Occipital lobe (tissue), 2 donors: ENCODE results near the gene TCF7. TPM values are rescaled to one million over a fixed set of nuclear protein-coding genes. Genes with fewer than 3 reads are reported as not detected.
A peak's percentile ranks its signal among the peaks of the same experiment; 100 is the strongest.

ENCODE experiments used
- DNase-seq: peaks from one replicate; lab custom pipeline; 2025; lab: John Stamatoyannopoulos, UW
- total RNA-seq: library from RNA; depleted of rRNA; stranded (reverse); fragments of >200 nt; gene quantifications from one replicate; pipeline ENCODE4 v1.2.3, GENCODE V29; 2014

The TCF7 gene
- total RNA-seq, 1 donor from 2014 or later, result not detected

DNA sequence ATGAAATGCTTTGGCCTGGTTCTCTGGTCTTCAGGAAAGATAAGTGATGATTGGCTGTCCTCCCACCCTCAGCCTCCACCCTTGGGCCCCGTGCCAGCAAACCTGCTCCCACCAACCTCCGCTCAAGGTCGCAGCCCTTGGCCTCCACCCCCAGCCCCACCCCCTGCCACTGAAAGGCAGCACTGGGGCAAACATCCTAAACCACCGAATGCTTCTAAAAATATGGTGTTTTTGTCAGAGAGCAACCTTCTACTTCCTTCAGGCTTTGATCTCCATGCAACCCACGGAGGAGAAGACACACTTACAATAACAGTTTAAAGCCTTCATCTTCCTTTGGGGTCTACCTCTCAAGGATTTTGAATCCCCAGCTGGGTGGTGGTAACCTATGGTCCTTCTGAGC lies 24.0 kb upstream of the TCF7 start:
- DNase-seq, result no peak

DNA sequence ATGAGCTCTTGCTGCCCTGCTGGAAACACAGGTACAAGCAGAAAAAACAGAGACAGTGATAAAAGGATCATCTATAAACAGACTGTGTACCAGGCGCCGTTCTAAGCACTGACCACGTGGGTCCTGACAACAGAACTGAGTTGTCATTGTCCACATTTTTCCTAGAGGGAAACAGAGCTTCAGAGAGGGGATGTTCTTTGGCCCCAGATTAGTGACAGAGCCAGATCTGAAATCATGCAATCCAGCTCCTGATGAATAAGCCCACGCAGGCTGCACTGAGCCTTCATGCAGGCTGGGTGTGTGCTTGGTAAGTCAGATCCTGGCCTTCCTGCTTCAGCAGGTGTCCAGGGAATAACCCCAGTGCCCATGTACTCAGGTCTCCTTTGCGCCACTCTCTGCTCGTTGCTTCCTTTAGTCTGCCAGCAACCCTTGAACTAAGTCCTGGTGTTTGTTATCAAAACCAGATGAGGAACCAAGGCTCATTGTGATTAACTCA lies 22.8 kb upstream of the TCF7 start:
- no peak for DNase-seq

DNA sequence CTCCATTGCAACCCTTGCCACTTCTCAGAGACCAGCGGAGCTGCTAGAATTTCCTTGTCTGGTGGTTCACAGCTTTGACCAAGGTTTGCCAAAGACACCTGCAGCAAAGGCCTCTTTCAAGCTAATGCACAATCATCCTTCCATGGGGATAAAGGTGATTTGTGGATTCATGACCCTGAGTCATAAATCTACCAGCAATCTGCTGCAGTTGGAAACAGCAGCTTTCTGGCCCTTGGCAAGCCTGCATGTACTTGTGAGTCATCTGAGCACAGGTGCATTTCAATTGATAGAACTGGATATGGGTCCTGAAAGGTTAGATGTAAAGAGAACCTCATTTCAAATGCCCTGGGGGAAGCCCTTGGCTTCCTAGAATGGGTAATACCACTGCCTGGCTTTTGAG lies 21.6 kb upstream of the TCF7 start:
- no peak for DNase-seq

DNA sequence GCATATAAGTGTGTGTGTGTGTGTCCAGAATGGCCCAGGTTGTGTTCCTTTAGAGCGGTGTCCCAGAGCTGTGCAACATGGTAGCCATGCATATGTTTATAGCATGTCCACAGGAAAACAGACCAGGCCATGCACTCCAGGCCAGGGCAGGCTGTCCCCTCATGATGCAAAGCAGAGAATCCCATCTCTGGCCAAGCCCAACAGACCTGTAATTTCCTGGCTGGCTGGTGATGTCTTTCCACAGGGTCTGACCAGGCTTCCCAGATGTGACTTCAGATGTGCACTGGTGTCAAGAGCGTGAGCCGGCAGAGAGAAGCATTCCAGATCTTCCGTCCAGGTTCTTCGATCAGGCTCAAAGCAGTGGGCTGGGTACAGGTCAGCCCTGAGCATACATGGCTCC lies 21.1 kb upstream of the TCF7 start:
- no peak for DNase-seq

DNA sequence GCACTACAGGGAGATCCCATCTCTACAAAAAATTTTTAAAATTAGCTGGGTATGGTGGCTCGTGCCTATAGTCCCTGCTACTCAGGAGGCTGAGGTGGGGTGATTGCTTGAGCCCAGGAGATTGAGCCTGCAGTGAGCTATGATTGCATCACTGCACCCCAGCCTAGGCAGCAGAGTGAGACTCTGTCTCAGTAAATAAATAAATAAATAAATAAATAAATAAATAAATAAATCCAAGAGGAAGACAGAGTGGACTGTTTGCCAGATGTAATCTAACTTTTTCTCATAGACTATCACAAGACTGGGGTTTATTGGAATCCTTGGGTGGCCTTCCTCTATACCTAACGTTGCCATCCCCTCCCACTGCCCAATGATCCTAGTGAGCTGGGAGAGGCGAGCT lies 19.2 kb upstream of the TCF7 start:
- DNase-seq, result no peak

DNA sequence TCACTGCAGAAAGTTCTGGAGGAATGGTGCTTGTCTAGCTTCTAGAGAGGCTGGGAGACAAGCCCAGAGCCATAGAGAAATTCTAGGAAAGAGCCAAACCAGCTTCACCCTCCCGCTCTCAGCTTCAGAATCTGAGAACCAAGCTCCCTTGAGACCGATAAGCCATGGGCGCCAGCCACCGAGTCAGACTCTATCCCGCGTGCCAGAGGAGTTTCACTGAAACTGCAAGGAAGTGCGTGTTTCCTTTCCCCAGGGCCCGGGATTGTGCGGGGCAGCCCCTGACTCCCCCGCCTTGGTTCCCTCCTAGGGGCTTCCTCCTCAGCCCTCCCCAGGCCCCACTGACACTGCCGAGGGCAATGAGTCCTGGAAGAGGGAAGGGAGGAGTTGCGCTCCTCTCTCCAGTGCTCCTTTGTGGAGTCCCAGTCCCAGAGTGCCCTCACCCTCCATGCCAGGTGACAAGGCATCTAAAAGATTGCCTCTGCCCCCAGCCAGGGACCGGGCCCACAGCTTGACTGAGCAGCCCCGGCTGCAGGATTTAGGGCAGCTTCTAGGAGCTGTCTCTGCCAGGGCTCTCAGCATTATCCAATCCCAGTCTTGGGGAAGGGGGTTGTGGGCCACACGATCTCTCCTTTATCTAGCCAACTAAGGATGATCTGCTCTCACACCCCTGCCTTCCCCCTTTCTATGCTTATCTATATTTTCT lies 18.4 kb upstream of the TCF7 start:
- DNase-seq, result no peak

DNA sequence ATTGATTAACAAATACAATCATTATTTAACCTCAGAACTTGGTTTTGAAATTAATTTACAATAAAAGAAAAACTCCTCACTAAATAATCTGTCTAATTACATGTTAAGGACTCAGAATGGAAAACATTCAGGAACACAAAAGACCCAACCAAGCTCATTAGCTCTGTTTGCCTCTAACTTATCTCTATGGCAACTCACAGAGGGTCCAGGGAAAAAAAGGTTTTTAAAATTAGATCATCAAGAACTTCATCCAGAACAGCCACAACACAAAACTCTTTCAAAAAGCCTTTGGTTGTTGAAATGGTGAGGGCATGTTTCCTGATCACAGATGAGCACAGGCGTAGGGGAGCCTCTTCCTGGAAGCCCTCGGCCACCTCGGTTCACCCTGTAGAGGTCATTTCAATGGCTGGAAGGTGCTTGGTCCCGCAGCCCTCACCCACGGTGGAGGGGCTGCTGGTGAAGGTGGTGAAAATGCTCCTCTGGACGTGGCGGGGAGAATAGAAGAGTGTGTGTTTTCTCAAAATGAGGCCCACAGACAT lies 17.2 kb upstream of the TCF7 start:
- no peak for DNase-seq

DNA sequence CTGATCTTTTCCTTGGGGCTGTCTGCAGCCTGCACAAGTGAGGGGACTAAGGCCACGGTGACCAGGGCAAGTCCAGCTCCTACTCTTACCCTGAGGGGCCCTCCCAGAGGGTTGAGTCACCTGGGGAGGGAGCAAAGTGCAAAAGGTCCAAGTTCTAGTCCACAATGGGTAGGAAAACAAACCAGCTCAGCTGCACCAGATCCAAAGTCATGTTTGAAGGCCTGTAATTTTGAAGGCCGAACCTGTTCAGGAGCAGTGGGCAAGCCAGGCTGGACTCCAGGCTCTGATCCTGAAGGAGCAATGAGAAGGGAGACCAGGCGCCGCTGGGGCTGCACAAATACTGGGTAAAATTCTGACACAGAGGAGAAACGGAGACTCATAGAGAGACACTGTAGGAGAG lies 15.8 kb upstream of the TCF7 start:
- no peak for DNase-seq

DNA sequence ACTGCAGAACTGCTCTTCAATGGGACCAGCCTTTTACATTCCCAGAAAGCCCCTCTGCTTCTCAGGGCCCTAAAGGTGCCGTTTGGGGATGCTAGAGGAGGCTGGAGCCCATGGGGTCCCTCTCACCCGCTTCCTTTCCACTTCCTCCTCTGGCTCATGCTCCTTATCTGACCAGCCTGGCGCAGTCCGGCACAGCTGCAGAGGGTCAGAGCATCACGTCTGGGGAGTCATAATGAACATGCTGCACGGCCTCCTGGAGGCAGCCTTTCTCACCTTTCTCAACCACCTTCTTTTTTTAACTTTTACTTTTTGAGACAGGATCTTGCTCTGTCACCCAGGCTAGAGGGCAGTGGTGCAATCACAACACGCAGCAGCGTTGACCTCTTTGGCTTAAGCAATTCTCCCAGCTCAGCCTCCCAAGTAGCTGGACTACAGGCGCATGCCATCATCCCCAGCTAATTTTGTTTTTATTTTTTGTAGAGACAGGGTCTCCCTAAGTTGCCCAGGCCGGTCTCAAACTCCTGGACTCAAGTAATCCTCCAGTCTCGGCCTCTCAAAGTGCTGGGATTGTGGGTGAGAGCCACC lies 15.1 kb upstream of the TCF7 start:
- DNase-seq, result no peak

DNA sequence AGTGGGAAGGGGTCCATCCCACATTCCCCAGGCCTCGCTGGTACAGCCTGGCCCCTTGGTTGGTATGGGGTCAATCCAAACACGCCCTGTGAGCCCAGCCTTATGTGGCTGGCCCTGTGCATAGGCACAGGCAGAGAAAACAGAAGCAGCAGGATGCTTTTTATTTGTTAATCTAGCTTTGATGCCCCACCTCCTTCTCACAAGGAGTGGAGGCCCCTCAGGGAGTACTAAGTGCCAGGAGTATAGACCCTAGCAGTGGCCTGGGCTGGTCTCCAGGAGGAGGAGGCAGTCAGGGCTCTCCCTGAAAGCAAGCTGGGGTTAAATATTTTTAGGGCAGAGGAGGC lies 14.6 kb upstream of the TCF7 start:
- no peak for DNase-seq

DNA sequence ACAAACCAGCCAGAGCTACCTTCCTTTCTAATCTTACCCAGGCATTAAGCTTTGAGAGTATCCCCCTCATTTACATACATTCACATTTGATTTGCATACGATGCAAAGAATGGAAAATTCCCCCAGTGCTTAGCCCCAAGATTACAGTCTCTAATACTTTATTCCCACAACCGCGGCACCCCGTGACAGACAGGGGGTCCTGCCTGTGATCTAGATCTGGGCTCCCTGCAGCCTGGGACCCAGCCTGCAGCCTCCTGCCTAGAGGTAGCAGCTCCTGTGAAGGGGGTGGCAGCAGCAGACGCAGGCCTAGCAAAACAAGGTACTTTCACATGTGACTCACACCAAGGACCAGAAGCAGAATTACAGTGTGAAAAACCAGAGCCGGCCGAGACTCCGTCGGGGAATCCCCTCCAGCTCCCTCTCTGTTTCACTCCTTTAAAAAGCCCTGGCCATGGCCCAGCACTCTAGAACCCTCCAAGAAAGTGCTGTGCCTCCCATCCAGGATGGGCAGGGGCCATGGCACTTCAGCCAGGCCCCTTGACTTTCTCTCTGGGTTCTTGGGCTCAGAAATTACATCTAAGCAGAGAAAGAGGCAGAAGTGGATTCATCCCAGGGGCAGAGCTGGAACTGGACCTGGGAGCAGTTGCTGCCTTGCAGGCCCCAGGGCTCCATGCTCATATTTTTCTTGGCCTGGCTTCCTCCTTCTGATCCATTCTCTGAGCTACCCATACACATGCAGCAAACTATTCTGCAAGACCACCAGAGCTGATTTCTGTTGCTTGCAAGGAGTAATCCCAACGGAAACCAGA lies 14.0 kb upstream of the TCF7 start:
- no peak for DNase-seq

DNA sequence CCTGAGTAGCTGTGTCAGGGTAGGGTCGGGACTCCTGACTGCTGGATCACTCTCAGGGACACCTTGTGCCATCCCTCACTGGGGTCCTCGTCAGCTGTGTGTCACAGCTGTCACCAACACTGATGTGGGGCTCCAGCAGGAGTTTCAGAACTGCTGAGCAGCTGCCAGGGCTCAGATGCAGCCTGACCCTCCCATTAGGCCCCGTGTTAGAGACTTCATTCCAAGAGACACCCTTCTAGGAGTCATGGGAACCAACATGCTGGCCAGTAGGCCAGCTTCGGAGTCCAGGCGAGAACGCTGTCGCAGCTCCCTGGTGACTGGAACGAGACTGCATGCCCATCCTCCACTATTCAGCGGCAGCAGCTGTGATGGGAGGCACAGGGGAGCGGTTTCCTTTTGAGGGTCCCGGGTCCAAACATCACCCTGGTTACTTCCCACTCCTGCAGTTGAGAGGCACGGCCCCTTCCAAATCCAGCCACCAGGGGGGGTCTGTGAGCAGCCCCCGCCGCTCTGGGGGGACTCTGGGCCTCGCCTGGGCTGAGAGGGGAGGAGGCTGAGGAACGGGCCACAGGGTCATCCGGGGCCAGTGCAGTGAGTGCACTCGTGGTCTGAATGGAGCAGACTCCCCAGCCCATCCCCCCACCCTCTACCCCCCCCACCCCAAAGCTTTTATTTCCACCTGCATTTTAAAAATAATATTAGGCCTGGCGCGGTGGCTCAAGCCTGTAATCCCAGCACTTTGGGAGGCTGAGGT lies 12.6 kb upstream of the TCF7 start:
- DNase-seq, result peak; percentile 12

DNA sequence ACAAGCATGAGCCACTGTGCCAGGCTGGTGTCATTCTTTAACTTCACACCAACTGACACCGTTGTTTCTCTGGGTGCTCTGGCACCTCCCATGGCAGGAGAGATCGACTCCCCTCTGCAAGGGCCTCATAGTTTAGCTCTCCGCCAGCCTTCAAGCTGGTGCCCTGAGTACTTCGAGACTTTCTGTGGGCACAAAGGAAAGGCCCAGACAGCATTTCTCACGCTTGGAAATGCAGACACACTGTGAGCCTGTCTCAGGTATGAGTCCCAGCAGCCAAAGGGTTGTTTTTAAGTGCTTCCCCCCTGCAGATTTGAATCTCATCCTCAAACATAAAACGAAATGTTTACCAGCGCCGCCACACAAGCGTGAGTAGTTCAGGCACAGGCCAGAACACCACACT lies 11.1 kb upstream of the TCF7 start:
- DNase-seq, result no peak

DNA sequence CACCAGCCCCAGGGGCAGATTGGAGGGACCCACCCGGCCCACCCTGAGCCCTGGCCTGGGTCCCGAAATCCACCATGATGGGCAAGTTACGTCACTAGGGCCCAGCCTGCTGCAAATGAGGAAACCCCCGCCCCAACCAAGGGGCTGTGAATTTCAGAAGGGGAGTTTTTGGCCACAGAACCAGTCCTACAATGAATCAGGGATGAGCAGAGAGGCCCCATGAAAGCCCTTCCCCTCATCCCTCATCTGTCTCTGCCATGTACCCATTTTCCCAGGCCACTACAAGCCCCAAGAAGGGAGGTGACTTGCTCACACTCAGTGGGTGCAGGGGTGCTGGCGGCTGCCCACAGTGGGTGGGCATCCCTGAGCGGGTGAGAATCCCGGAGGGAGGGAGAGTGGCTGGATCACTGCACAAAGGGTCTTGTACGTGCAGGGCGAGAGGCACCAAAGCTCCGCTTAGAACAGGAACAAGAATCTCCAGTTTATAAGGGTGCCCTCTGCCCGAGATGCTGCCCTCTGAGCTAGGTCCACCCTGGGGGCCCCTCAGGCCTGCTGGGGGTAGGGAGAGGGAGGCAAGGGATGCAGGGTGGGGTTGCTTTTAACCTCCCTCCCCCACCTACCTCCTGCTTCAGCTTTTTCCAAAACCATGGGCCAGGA lies 10.4 kb upstream of the TCF7 start:
- no peak for DNase-seq

DNA sequence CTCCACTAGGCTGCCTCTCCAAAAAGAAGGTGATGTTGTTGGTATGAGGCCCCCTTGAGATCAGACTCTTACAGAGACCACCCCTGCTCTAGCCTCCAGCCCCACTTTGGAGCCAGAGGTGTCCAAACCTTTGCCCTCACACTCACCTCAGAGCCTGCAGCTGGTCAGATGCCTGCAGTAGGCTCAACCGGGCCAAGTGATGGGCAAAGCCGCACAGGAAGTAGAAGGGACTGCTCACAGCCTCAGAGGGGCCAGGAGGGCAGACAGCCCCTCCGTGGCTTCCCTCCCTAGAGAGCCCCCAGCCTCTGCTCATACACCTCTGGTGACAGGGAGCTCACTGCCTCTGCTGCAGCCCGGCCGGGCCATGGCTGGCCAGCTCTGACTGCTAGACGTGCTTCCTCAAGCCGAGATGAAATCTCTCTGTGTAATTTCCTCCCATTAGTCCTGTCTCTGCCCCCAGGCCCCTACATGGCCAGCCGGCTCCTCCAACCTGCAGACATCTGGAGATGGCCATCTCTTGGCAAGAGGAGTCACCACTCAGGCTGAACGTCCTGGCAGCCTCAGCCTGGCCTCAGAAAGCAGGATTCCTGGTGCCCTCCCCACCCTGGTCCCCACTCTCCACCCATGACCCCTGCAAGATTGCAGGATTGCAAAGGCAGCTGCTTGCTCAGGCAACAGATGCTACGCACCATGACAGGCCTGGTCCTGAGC lies 7.3 kb upstream of the TCF7 start:
- DNase-seq, result no peak

DNA sequence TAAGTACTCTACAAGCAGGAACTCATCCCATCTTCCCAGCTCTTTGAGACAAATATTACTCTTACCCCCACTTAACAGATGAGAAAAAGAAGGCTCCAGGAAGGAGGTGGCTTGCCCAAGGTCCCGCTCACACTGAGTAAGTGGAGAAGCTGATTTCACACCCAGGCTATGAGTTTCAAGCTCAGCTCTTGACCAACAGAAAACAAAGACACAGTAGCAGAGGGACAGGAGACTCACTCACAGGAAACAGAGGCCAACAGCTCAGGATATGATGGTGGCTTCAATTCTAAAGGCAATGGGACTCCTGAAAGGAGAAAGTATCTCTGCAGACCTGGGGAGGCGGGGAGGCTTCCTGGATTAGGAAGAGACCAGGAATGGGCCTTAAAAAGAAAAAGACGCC lies 6.7 kb upstream of the TCF7 start:
- no peak for DNase-seq

DNA sequence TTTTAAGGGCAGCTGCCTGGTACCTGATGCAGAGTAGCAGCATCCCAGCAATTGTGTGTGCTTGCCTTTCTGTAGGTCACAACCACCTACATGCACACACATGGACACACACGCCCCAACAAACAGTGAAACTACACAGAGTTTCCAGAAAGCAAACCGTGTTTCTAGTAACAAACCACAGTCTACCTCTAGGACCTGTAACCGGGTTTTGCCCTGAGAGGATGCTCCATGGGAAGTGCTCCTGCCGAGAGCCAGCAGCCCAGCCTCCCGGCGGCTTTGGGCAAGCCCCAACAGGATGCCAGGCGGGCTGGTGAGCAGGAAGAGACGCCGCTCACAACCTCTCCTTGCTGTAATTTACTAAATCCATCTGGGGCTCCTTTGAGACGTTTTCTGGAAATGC lies 4.1 kb upstream of the TCF7 start:
- DNase-seq, result no peak

DNA sequence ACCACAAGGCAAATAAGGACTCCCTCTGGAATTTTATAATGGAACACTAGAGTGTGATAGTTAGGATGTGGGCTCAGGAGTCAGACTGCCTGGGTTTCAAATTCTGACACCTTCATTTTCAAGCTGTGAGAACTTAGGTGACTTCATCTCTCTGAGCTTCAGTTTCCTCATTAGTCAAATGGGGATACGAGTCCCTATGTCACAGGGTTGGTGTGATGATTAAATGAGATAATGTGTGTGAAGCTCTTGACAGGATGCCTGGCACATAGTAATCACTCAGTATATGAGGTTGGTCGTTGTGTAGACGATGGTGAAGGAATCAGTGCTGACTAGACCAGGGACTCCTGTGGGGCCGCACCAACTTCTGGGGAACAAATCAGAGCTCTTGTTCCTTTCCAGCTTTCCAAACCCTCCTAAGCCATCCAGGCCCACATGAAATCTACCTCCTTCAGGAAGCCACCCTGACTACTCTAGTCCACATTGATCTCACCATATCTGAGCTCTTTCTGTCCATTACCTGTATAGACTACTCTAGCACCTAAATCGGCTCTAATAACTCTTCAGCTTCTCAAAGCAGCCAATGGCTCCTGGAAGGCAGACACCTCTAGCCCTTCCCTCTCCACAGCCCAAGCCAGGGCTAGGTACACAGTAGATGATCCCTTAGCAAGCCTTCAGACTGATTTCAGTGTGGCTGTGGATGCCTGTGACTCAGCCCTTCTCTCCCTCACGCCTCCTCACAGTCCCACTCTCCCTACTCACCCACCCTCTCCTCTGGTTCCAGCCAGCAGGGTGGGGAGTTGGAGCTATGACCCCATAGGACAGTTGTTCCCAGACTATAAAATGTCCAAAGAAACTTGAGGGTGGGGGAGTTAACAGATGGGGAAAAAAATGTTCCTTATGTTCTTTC lies 2.5 kb upstream of the TCF7 start:
- no peak for DNase-seq

DNA sequence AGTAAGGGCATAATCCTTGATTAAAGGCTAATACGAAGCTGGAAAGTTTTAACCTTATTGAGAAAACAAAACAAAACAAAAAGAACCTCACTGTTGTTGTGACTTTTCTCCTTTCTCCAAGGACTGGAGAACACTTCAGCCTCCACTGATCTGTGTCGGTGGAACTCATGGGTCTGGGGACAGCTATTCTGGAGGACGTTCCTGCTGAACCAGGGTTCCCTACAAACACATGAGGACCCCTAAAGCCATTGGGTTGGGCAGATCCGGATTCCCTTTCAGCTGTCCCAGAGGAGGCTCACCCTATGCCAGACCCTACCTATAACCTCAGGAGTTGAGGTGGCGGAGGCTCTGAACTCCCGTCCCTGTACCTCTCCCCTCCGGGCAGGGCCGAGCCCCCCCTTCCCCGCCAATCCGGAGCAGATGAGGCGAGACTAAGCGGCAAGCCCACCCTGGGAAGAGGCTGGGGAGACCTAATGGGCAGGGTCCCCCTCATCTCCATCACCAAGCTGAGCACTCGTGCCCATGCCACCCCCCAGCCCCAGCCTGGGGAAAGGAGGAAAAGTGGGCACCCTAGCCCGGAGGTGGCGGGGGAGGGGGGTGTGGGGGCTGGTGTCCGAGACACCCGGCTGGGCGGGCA lies 1.6 kb upstream of the TCF7 start:
- DNase-seq, result no peak
